ENCODE measurements around the gene MAP1S.

DNA sequence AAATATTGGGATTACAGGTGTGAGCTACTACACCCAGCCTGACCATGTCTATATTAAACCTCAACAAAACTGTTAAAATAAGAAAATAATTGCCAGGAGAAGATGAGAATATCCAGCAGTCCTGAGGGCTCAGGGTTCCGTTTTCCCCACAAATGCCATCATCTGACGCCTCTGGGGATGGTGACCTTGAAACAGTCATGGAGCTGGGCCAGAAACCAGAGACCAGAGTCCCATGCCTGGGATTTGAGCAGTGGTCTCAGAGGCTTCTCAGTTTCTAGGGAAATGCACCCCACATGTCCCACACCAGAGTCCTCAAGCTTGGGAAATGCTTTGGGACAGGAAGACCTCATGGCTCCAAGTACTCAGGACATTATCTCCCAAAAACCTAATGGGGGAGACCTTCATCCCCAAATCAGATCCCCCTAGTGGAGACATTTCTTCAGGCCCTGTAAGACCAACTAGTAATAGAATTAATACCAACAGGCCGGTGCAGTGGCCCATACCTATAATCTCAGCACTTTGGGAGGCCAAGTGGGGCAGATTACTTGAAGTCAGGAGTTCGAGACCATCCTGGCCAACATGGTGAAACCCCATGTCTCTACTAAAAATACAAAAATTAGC is 2.9 kb upstream of the MAP1S start:
- TF ChIP-seq, protein P1, sequence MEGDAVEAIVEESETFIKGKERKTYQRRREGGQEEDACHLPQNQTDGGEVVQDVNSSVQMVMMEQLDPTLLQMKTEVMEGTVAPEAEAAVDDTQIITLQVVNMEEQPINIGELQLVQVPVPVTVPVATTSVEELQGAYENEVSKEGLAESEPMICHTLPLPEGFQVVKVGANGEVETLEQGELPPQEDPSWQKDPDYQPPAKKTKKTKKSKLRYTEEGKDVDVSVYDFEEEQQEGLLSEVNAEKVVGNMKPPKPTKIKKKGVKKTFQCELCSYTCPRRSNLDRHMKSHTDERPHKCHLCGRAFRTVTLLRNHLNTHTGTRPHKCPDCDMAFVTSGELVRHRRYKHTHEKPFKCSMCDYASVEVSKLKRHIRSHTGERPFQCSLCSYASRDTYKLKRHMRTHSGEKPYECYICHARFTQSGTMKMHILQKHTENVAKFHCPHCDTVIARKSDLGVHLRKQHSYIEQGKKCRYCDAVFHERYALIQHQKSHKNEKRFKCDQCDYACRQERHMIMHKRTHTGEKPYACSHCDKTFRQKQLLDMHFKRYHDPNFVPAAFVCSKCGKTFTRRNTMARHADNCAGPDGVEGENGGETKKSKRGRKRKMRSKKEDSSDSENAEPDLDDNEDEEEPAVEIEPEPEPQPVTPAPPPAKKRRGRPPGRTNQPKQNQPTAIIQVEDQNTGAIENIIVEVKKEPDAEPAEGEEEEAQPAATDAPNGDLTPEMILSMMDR (IDR thresholded peaks at IDR 0.05; ENCODE audit: insufficient read depth, low read length): no peak
- TF ChIP-seq POLR2AphosphoS5 (IDR thresholded peaks at IDR 0.05; ENCODE audit: low read depth): no peak

Measured in HL-60 (cell line).